Thymus (tissue), 11 donors: ENCODE data around the gene ITFG1. TPM values are rescaled to one million over a fixed set of nuclear protein-coding genes. Genes with fewer than 3 reads are reported as not detected.

ENCODE experiments used
- DNase-seq, 9 donors: peaks; one replicate each; pipeline ENCODE4 v3.0.0-alpha.2; 2013; ENCODE audit warnings: low spot score in 9 of 9, low read depth in 6 of 9, missing footprints in 1 of 9
- H3K27ac ChIP-seq, 2 donors: one replicate each; pipeline ENCODE4 v1.5.1; 2013; ENCODE audit warnings: control low read depth in 1 of 2, low read depth in 1 of 2, low read length in 1 of 2, mild to moderate bottlenecking in 1 of 2, moderate library complexity in 1 of 2
- H3K27me3 ChIP-seq, 2 donors: one replicate each; pipeline ENCODE4 v1.5.1; 2013; ENCODE audit warnings: low read length in 1 of 2; ENCODE audit not compliant: control insufficient read depth in 2 of 2, insufficient read depth in 1 of 2
- H3K36me3 ChIP-seq, 2 donors: one replicate each; pipeline ENCODE4 v1.5.1; 2013; ENCODE audit warnings: low read length in 1 of 2, mild to moderate bottlenecking in 1 of 2, moderate library complexity in 1 of 2; ENCODE audit not compliant: control insufficient read depth in 2 of 2, insufficient read depth in 2 of 2
- H3K4me1 ChIP-seq, 2 donors: one replicate each; pipeline ENCODE4 v1.5.1; 2013; ENCODE audit warnings: low read length in 2 of 2; ENCODE audit not compliant: control insufficient read depth in 2 of 2, insufficient read depth in 2 of 2
- H3K4me3 ChIP-seq, 2 donors: one replicate each; pipeline ENCODE4 v1.5.1; 2013; ENCODE audit warnings: low read length in 2 of 2, control low read depth in 1 of 2, mild to moderate bottlenecking in 1 of 2
- H3K9me3 ChIP-seq, 2 donors: one replicate each; pipeline ENCODE4 v1.5.1; 2013; ENCODE audit warnings: low read length in 1 of 2, mild to moderate bottlenecking in 1 of 2; ENCODE audit not compliant: control insufficient read depth in 2 of 2, insufficient read depth in 1 of 2
- WGBS: extraction: QIAGEN DNeasy Blood & Tissue Kit; methylation state at CpG from one replicate; pipeline ENCODE4 v1.1.7; 2013; 5-methylcytosine and 5-hydroxymethylcytosine counted together
- polyA plus RNA-seq: library from polyadenylated mRNA; stranded (reverse); fragments of 200-250 nt; gene quantifications from one replicate; pipeline ENCODE4 v1.2.3, GENCODE V29; 2013
- total RNA-seq: library from RNA; stranded (reverse); fragments of 120-200 nt; gene quantifications from one replicate; pipeline ENCODE4 v1.2.4, GENCODE V29; 2013
- donor health status: healthy.

ITFG1 gene
- total and polyA plus RNA-seq, 2 donors: 28.8 to 36.6 TPM

DNA sequence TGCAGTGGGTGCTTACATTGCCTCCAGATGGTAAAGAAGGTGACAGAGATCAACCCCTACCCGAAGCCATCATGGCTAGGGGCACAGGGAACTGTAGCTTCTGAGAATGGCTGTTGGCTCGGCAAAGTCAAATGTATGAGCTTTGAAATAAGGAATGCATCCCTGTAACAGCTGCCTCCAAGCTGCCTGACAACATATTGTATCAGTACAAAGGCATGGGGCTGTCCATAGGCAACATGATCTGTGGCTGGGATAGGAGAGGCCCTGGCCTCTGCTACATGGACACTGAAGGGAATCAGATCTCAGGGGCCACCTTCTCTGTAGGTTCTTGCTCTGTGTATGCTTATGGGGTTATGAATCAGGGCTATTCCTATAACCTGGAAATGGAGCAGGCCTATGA lies 197.9 kb downstream of the ITFG1 start:
- peaks cover 2 to 7% of the 10 kb centered on the region in 2 donors for H3K36me3 ChIP-seq
- WGBS: 93% methylated on average over 2 of the region's 2 CpGs
- H3K27ac ChIP-seq: no peak overlapping the region
- H3K27me3 ChIP-seq: no peaks in the 10 kb centered on the region
- H3K4me1 ChIP-seq: no peaks in the 10 kb centered on the region
- H3K9me3 ChIP-seq: no peaks in the 10 kb centered on the region
- no peak for DNase-seq
- no peak overlapping the region for H3K4me3 ChIP-seq

DNA sequence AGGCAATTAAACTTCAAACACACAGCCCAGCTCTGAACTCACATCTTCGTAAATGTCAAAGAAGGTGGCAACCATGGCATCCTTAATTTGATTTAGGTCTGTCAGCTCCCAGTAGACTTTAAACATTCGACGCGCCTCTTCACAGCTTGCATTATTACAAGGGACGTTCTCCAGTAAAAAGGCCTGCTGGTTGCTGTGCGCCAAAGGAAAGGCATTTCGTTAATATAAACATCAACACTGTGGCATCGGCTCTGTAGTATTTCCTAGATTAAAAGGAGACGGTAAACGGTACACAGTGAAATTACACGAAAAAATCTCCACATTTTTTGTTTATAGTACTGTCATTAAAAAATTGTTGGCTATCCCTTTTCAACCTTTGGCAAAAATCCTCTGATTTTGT lies 200.4 kb downstream of the ITFG1 start:
- no peak overlapping the region for H3K27ac ChIP-seq
- WGBS: 97% methylated on average over 11 of the region's 11 CpGs
- H3K4me3 ChIP-seq: no peak overlapping the region
- H3K36me3 ChIP-seq: peaks cover 7 to 8% of the 10 kb centered on the region in 2 donors
- no peak for DNase-seq
- no peaks in the 10 kb centered on the region for H3K9me3 ChIP-seq
- H3K4me1 ChIP-seq: no peaks in the 10 kb centered on the region
- H3K27me3 ChIP-seq: no peaks in the 10 kb centered on the region

DNA sequence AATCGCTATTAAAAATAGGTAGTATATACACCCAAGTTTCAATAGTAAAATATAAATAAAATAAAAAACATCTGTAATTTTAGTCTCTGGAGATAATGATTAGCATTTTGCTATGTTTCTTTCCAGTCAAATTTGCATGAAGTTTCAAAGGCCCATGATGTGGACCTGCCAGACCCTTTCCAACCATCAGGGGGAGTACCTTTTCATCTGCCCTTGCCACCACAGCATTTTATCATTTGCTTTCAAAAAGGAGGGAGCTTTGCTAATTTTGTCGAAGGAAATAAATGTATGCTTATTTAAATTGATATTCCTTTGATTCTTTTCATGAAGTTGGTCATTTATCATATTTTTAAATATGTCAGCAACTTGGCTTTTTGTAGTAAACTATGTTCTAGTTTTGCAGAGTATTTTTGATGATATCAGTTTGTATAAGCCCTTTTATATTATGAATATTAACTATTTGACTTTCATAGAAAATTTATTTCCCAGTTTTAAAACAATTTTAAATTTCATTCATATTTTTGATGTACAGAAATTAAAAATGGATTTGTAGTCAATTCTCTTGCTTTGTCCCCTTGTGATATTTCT lies 201.9 kb downstream of the ITFG1 start:
- no peak overlapping the region for H3K4me3 ChIP-seq
- H3K27me3 ChIP-seq: no peaks in the 10 kb centered on the region
- DNase-seq: peak in 5 of 9 donors; percentile 1 to 12 (median 5)
- H3K27ac ChIP-seq: no peak overlapping the region
- peaks cover 7 to 8% of the 10 kb centered on the region in 2 donors for H3K36me3 ChIP-seq
- H3K9me3 ChIP-seq: no peaks in the 10 kb centered on the region
- WGBS: 78% methylated on average over 2 of the region's 2 CpGs
- no peaks in the 10 kb centered on the region for H3K4me1 ChIP-seq

DNA sequence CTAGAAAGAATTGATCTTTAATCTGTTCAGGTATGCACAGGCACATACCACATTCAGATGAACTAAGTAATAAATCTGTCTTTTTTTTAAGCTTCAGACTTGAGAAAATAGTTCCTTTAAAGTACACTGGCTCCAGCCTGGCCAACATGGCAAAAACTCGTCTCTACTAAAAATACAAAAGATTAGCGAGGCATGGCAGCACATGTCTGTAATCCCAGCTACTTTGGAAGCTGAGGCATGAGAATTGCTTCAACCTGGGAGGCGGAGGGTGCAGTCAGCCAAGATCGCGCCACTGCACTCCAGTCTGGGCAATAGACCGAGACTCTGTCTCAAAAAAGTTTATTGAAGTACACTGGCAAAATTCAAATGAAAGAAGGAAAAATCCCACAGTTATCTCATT lies 206.1 kb downstream of the ITFG1 start:
- WGBS: 98% methylated on average over 6 of the region's 6 CpGs
- no peak for DNase-seq
- H3K4me1 ChIP-seq: no peaks in the 10 kb centered on the region
- no peak overlapping the region for H3K4me3 ChIP-seq
- no peaks in the 10 kb centered on the region for H3K27me3 ChIP-seq
- no peaks in the 10 kb centered on the region for H3K9me3 ChIP-seq
- no peak overlapping the region for H3K27ac ChIP-seq
- H3K36me3 ChIP-seq: peaks cover 3 to 8% of the 10 kb centered on the region in 2 donors

DNA sequence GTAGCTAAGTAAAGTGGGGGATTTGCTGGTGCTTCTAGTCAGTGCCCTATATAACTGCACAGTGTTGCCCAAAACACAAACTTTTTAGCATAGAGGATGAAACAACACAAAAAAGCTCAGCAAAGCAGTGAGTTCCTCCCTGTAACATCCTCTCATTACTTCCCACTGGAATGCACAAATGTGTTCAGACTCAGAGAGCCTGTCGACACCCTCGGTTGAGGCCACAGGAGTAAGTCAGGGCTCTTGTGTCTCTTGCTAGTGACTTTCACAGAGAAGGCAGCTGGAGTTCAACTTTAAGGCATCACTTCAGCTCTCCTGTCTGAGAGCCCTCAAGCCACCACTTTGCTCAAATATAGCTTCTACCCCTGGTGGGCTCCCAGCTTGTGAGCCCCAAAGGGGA lies 209.9 kb downstream of the ITFG1 start:
- no peak for DNase-seq
- WGBS: 97% methylated on average over 2 of the region's 2 CpGs

DNA sequence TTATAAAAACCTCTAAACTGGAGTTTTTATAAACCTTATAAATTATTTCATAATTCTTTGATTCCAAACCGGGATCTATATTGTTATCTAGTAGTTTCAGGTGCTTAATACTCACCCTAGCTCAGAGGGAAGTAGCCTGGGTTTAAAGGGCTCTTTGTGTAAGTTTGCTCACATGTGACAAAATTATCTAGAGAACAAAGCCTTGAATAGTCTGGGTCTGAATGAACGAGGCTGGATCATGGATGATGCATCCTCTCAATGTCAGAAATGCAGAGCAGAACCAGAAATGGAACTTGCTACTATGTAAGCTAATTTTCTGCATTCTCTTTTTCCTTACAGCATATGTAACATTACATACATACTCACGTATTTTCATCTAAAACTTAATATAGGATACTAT lies 213.2 kb downstream of the ITFG1 start:
- Histone ChIP-seq H3K36me3 (no peaks in the 10 kb centered on the region), H3K9me3 (no peaks in the 10 kb centered on the region), H3K27me3 (no peaks in the 10 kb centered on the region), H3K27ac (no peak overlapping the region), H3K4me3 (no peak overlapping the region), H3K4me1 (no peaks in the 10 kb centered on the region)
- DNase-seq: no peak
- 96% methylated on average over 3 of the region's 3 CpGs for WGBS

More for the DNA sequence above, 209.9 kb downstream of the ITFG1 start:
- Histone ChIP-seq H3K36me3 (no peaks in the 10 kb centered on the region), H3K27me3 (no peaks in the 10 kb centered on the region), H3K4me1 (no peaks in the 10 kb centered on the region), H3K4me3 (no peak overlapping the region), H3K9me3 (no peaks in the 10 kb centered on the region), H3K27ac (no peak overlapping the region)

DNA sequence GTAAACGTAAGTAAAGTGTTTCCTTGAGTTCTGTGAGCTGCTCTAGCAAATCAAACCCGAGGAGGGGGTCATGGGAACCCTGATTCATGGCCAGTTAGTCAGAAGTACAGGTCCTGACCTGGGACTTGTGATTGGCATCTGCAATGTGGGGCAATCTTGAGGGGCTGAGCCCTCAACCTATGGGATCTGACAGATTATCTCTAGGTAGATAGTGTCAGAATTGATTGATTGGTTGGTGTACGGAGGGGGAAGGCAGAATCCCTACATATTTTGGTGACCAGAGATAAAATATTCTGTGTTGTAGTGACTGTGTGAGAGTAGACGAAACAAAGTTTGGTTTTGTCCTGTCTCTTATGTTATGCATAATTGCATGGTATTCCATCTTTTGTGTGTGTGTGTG lies 216.7 kb downstream of the ITFG1 start:
- no peak for DNase-seq

DNA sequence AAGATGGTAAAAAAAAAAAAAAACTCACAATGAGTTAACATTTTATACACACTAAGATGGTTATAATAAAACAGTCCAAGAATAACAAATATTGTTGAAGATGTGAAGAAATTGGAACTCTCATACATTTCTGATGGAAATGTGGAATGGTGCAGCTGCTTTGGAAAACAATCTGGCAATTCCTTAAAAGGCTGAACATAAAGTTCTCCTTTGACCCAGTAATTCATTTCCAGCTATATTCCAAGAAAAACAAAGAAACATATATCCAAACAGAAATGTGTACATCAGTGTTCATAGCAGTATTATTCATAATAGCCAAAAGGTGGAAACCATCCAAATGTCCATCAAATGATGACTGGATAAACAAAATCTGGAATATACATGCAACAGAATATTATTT lies 219.8 kb downstream of the ITFG1 start:
- no peak overlapping the region for H3K27ac ChIP-seq

More for the DNA sequence above, 216.7 kb downstream of the ITFG1 start:
- no peaks in the 10 kb centered on the region for H3K9me3 ChIP-seq
- no peak overlapping the region for H3K27ac ChIP-seq
- no peaks in the 10 kb centered on the region for H3K36me3 ChIP-seq
- WGBS: 97% methylated on average over 4 of the region's 4 CpGs
- H3K4me1 ChIP-seq: no peaks in the 10 kb centered on the region
- no peaks in the 10 kb centered on the region for H3K27me3 ChIP-seq
- no peak overlapping the region for H3K4me3 ChIP-seq

DNA sequence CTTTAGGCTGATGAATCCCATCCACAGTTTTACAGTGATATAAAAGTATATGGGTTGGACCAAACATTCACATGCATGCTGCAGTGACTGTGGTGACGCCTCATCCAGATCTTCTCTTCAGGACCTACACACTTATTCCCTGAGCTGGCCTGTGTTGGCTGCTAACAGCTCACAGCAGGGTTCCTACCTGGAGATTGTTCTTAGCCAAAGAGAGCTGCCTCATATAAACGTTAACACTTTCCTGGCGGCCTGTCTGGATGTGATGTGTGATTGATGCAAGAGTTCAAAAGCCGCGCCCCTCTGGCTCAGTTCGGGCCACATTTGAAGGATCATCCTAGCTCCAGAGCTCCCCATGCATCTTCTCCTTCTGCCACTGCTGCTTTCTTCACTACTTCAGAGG lies 224.1 kb downstream of the ITFG1 start:
- H3K27ac ChIP-seq: no peak overlapping the region
- no peaks in the 10 kb centered on the region for H3K36me3 ChIP-seq

More for the DNA sequence above, 219.8 kb downstream of the ITFG1 start:
- DNase-seq: no peak
- no peaks in the 10 kb centered on the region for H3K4me1 ChIP-seq
- no peak overlapping the region for H3K4me3 ChIP-seq
- no peaks in the 10 kb centered on the region for H3K36me3 ChIP-seq
- H3K27me3 ChIP-seq: no peaks in the 10 kb centered on the region
- no peaks in the 10 kb centered on the region for H3K9me3 ChIP-seq

More for the DNA sequence above, 224.1 kb downstream of the ITFG1 start:
- H3K4me3 ChIP-seq: no peak overlapping the region
- H3K27me3 ChIP-seq: no peaks in the 10 kb centered on the region
- 97% methylated on average over 6 of the region's 6 CpGs for WGBS
- no peaks in the 10 kb centered on the region for H3K9me3 ChIP-seq
- DNase-seq: no peak
- H3K4me1 ChIP-seq: no peaks in the 10 kb centered on the region
